GM12891 (cell line): Measurements from ENCODE around the gene ZNF672.

Source experiments
- PAX5 ChIP-seq: IDR thresholded peaks from 2 replicates; pipeline ENCODE4 v1.6.1; 2011; ENCODE audit warnings: low read length, moderate library complexity, mild to moderate bottlenecking; ENCODE audit not compliant: insufficient read depth, severe bottlenecking
- POLR2A ChIP-seq: IDR thresholded peaks from 2 replicates; pipeline ENCODE4 v1.6.1; 2011; ENCODE audit warnings: low read depth, low read length, control low read depth
- POLR2AphosphoS5 ChIP-seq: IDR thresholded peaks from 2 replicates; pipeline ENCODE4 v1.6.1; 2011; ENCODE audit warnings: low read depth, low read length, control low read depth
- POU2F2 ChIP-seq: IDR thresholded peaks from 2 replicates; pipeline ENCODE4 v1.6.1; 2011; ENCODE audit warnings: low read depth, mild to moderate bottlenecking, control low read depth, low read length, moderate library complexity
- SPI1 ChIP-seq: IDR thresholded peaks from 2 replicates; pipeline ENCODE4 v1.6.1; 2011; ENCODE audit warnings: low read depth, low read length, control low read depth
- TAF1 ChIP-seq: IDR thresholded peaks from 2 replicates; pipeline ENCODE4 v1.6.1; 2011; ENCODE audit warnings: low read depth, low read length, control low read depth

DNA sequence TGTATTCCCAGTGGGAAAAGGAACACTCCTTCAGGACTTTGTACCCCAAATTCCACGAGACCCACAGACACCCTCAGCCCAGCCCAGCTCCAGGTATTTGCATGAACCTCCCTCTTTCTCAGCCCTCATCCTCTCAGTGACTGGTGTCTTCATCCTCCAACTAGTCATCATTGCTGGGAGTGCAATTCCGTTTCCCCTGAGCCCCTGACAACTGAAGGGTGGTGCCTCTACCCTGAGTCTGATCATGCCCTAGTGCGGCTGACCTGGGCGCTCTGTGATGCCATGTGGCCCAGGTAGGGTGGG, 24.6 kb downstream of the ZNF672 start:
- no peak for TF ChIP-seq POLR2A
- no peak for TF ChIP-seq TAF1
- no peak for TF ChIP-seq POLR2AphosphoS5
- no peak for TF ChIP-seq SPI1
- no peak for TF ChIP-seq POU2F2
- no peak for TF ChIP-seq PAX5
